SH-SY5Y (cell line): ENCODE measurements around the gene CNDP2.

Source experiments
- GATA2 ChIP-seq: IDR thresholded peaks from 2 replicates; pipeline ENCODE4 v1.6.1; 2011; ENCODE audit warnings: mild to moderate bottlenecking, low read depth, low read length
- GATA3 ChIP-seq: IDR thresholded peaks from 2 replicates; pipeline ENCODE4 v1.6.1; 2011; ENCODE audit warnings: low read depth, mild to moderate bottlenecking, low read length, moderate library complexity

- TF ChIP-seq GATA2 (no peak), GATA3 (no peak)
Observed at GRCh38 chr18:74494514-74494913, 1.6 kb upstream of the CNDP2 start.
